Prostate gland (tissue), 2 donors: Measurements from ENCODE around the gene NHLH1. TPM values are rescaled to one million over a fixed set of nuclear protein-coding genes. Genes with fewer than 3 reads are reported as not detected.

Source experiments
- DNase-seq: peaks from one replicate; pipeline ENCODE4 v3.0.0-alpha.2; 2019; ENCODE audit warnings: low spot score
- H3K27ac ChIP-seq, 2 donors: fragments of 200-600 bp; sonication (generic); 2 replicates each; pipeline ENCODE4 v1.5.1; 2017 to 2019
- H3K27me3 ChIP-seq: fragments of 200-600 bp; sonication (generic); replicated peaks from 2 replicates; pipeline ENCODE4 v1.5.1; 2019; ENCODE audit not compliant: insufficient read depth
- H3K36me3 ChIP-seq, 2 donors: fragments of 200-600 bp; sonication (generic); 1 replicate in 1 of 2; 2 replicates in 1 of 2; pipeline versions ENCODE4 v1.5.1 to v1.8.1; 2017 to 2019
- H3K4me1 ChIP-seq: fragments of 200-600 bp; sonication (generic); replicated peaks from 2 replicates; pipeline ENCODE4 v1.5.1; 2019
- H3K4me3 ChIP-seq, 2 donors: fragments of 200-600 bp; sonication (generic); 2 replicates each; pipeline ENCODE4 v1.5.1; 2017 to 2019
- H3K9me3 ChIP-seq: fragments of 200-600 bp; sonication (generic); 2 replicates; pipeline ENCODE4 v1.5.1; 2017
- CTCF ChIP-seq, 4 experiments: fragments of 200-600 bp in 2 of 4; fragments of 450-650 bp in 2 of 4; sonication (generic) in 2 of 4; IDR thresholded peaks; 1 replicate in 3 of 4; 2 replicates in 1 of 4; pipeline ENCODE4 v1.5.1; 2016 to 2019; ENCODE audit warnings: antibody characterized with exemption in 4 of 4, mild to moderate bottlenecking in 2 of 4, moderate library complexity in 2 of 4
- POLR2A ChIP-seq: fragments of 450-650 bp; IDR thresholded peaks from one replicate; pipeline ENCODE4 v1.6.1; 2016; ENCODE audit warnings: antibody characterized with exemption, mild to moderate bottlenecking
- POLR2AphosphoS5 ChIP-seq: sonication (generic); formaldehyde crosslinking; IDR thresholded peaks from one replicate; pipeline ENCODE4 v1.6.1; 2017; ENCODE audit warnings: antibody characterized with exemption
- WGBS: methylation state at CpG from one replicate; pipeline ENCODE4 v1.1.5; 2018; 5-methylcytosine and 5-hydroxymethylcytosine counted together
- intact Hi-C: fragments of 100-400 bp; cut with DNase I; formaldehyde crosslinking; loops from one replicate; pipeline ENCODE4 v1.14.2; 2022
- total RNA-seq, 2 donors: library from RNA; depleted of rRNA; stranded (reverse); fragments of >200 nt; gene quantifications; one replicate each; pipeline ENCODE4 v1.1.0, GENCODE V29; 2016

The NHLH1 gene
- total RNA-seq: not detected

GRCh38 chr1:160366731-160367515, at the start of gene NHLH1:
TSS of gene NHLH1 (plus strand) at chr1:160367071. CDS start at chr1:160370732, 3,661 bp downstream.
- TF ChIP-seq CTCF (IDR thresholded peaks at IDR 0.05): no peak
- TF ChIP-seq POLR2A: no peak
- no peak for TF ChIP-seq POLR2AphosphoS5
- intact Hi-C loops: no loop called here
- DNase-seq: no peak
- 62% methylated on average over 11 of the region's 15 CpGs for WGBS
- Histone ChIP-seq H3K9me3 (no peaks in the 10 kb centered on the region), H3K4me1 (no peaks in the 10 kb centered on the region), H3K36me3 (no peaks in the 10 kb centered on the region), H3K27me3 (no peaks in the 10 kb centered on the region), H3K27ac (no peak within 1 kb of the TSS), H3K4me3 (no peak within 1 kb of the TSS)

GRCh38 chr1:160322831-160323230, 44.0 kb upstream of the NHLH1 start:
- no peak for DNase-seq
- no peaks in the 10 kb centered on the region for H3K4me1 ChIP-seq
- H3K9me3 ChIP-seq: no peaks in the 10 kb centered on the region
- 96% methylated on average over 6 of the region's 6 CpGs for WGBS
- no peaks in the 10 kb centered on the region for H3K36me3 ChIP-seq
- no peak overlapping the region for H3K4me3 ChIP-seq
- H3K27ac ChIP-seq: no peak overlapping the region
- H3K27me3 ChIP-seq: no peaks in the 10 kb centered on the region
- TF ChIP-seq POLR2AphosphoS5 (no peak), CTCF (IDR thresholded peaks at IDR 0.05) (no peak), POLR2A (no peak)
- intact Hi-C loops: no loop called here

GRCh38 chr1:160325252-160325651, 41.6 kb upstream of the NHLH1 start:
- Histone ChIP-seq H3K27ac (no peak overlapping the region), H3K27me3 (no peaks in the 10 kb centered on the region), H3K9me3 (no peaks in the 10 kb centered on the region), H3K4me3 (no peak overlapping the region), H3K36me3 (peaks cover 0 to 9% of the 10 kb centered on the region in 2 donors), H3K4me1 (no peaks in the 10 kb centered on the region)
- intact Hi-C loops: no loop called here
- 81% methylated on average over 4 of the region's 4 CpGs for WGBS
- no peak for DNase-seq
- no peak for TF ChIP-seq CTCF (IDR thresholded peaks at IDR 0.05)
- no peak for TF ChIP-seq POLR2A
- TF ChIP-seq POLR2AphosphoS5: no peak

GRCh38 chr1:160326418-160326817, 40.5 kb upstream of the NHLH1 start:
- DNase-seq: no peak
- TF ChIP-seq CTCF (IDR thresholded peaks at IDR 0.05) (no peak), POLR2A (no peak)
- Histone ChIP-seq H3K4me3 (no peak overlapping the region), H3K27me3 (no peaks in the 10 kb centered on the region), H3K27ac (no peak overlapping the region), H3K36me3 (peaks cover 0 to 14% of the 10 kb centered on the region in 2 donors), H3K4me1 (no peaks in the 10 kb centered on the region), H3K9me3 (no peaks in the 10 kb centered on the region)
- WGBS: 86% methylated on average over 5 of the region's 5 CpGs
- intact Hi-C loops: no loop called here

- no peak for TF ChIP-seq CTCF (IDR thresholded peaks at IDR 0.05)
- no peak for TF ChIP-seq POLR2A
- TF ChIP-seq POLR2AphosphoS5: no peak
- WGBS: 64% methylated on average over 8 of the region's 8 CpGs
- DNase-seq: no peak
- H3K4me3 ChIP-seq: no peak overlapping the region
- H3K4me1 ChIP-seq: no peaks in the 10 kb centered on the region
- no peaks in the 10 kb centered on the region for H3K27me3 ChIP-seq
- peaks cover 0 to 14% of the 10 kb centered on the region in 2 donors for H3K36me3 ChIP-seq
- no peaks in the 10 kb centered on the region for H3K9me3 ChIP-seq
- H3K27ac ChIP-seq: no peak overlapping the region
- intact Hi-C loops: no loop called here
Measured at GRCh38 chr1:160328184-160328583, 38.7 kb upstream of the NHLH1 start.
